GM12891 (cell line): ENCODE measurements around the gene ARHGEF37.

Experiments used
- POLR2A ChIP-seq: IDR thresholded peaks from 2 replicates; pipeline ENCODE4 v1.6.1; 2011; ENCODE audit warnings: low read depth, low read length, control low read depth
- POLR2AphosphoS5 ChIP-seq: IDR thresholded peaks from 2 replicates; pipeline ENCODE4 v1.6.1; 2011; ENCODE audit warnings: low read depth, low read length, control low read depth
- POU2F2 ChIP-seq: IDR thresholded peaks from 2 replicates; pipeline ENCODE4 v1.6.1; 2011; ENCODE audit warnings: low read depth, mild to moderate bottlenecking, control low read depth, low read length, moderate library complexity
- TAF1 ChIP-seq: IDR thresholded peaks from 2 replicates; pipeline ENCODE4 v1.6.1; 2011; ENCODE audit warnings: low read depth, low read length, control low read depth

- TF ChIP-seq POLR2AphosphoS5 (no peak), POLR2A (no peak), POU2F2 (no peak), TAF1 (no peak)
These were observed 21.6 kb upstream of the ARHGEF37 start for GRCh38 chr5:149559706-149560105.
